ENCODE measurements around the gene MKNK1.

Gene MKNK1

GRCh38 chr1:46551597-46552095, 52.4 kb downstream of the MKNK1 start, which contains the start of gene KNCN:
Gene KNCN, minus strand, starts transcription at chr1:46551647. Its CDS starts 432 bp downstream, at chr1:46551215.
- Histone ChIP-seq H3K79me2 (ENCODE audit: insufficient read depth, low read depth) (no peaks in the 10 kb centered on the region), H3K4me2 (no peak within 1 kb of the TSS), H3K4me3 (IDR thresholded peaks at IDR 0.05; ENCODE audit: insufficient read depth, low read depth, low read length) (no peak within 1 kb of the TSS), H4K20me1 (ENCODE audit: insufficient read depth) (no peaks in the 10 kb centered on the region), H3K27me3 (ENCODE audit: insufficient read depth, low read depth) (peaks cover 6% of the 10 kb centered on the region; the same call in 1 of the 2 replicates), H2AFZ (ENCODE audit: low read depth) (no peak within 1 kb of the TSS), H3K9ac (no peak within 1 kb of the TSS), H3K27ac (no peak within 1 kb of the TSS), H3K36me3 (ENCODE audit: insufficient read depth) (no peaks in the 10 kb centered on the region), H3K4me1 (ENCODE audit: low read depth, poor library complexity, severe bottlenecking) (no peaks in the 10 kb centered on the region)
- no peak for TF ChIP-seq CTCF (conservative IDR thresholded peaks at IDR 0.05; ENCODE audit: low read depth, low read length)

- H3K27me3 ChIP-seq (ENCODE audit: insufficient read depth, low read depth) = peaks cover 6% of the 10 kb centered on the region; the same call in 1 of the 2 replicates
- no peak for TF ChIP-seq CTCF (conservative IDR thresholded peaks at IDR 0.05; ENCODE audit: low read depth, low read length)
- no peaks in the 10 kb centered on the region for H3K79me2 ChIP-seq (ENCODE audit: insufficient read depth, low read depth)
- H2AFZ ChIP-seq (ENCODE audit: low read depth) = no peak overlapping the region
- no peaks in the 10 kb centered on the region for H3K4me1 ChIP-seq (ENCODE audit: low read depth, poor library complexity, severe bottlenecking)
- H3K27ac ChIP-seq = no peak overlapping the region
- no peak overlapping the region for H3K9ac ChIP-seq
- no peak overlapping the region for H3K4me2 ChIP-seq
- H3K4me3 ChIP-seq (IDR thresholded peaks at IDR 0.05; ENCODE audit: insufficient read depth, low read depth, low read length) = no peak overlapping the region
- no peaks in the 10 kb centered on the region for H3K36me3 ChIP-seq (ENCODE audit: insufficient read depth)
- H4K20me1 ChIP-seq (ENCODE audit: insufficient read depth) = no peaks in the 10 kb centered on the region
Observed at GRCh38 chr1:46550751-46551231, 53.3 kb downstream of the MKNK1 start.

GRCh38 chr1:46549697-46550681, 54.1 kb downstream of the MKNK1 start:
- Histone ChIP-seq H3K4me3 (IDR thresholded peaks at IDR 0.05; ENCODE audit: insufficient read depth, low read depth, low read length) (no peak overlapping the region), H3K9ac (no peak overlapping the region)

More at GRCh38 chr1:46549697-46550681, 54.1 kb downstream of the MKNK1 start:
- H3K36me3 ChIP-seq (ENCODE audit: insufficient read depth) = no peaks in the 10 kb centered on the region
- H3K27me3 ChIP-seq (ENCODE audit: insufficient read depth, low read depth) = peaks cover 6% of the 10 kb centered on the region; the same call in 1 of the 2 replicates
- no peaks in the 10 kb centered on the region for H4K20me1 ChIP-seq (ENCODE audit: insufficient read depth)
- no peaks in the 10 kb centered on the region for H3K79me2 ChIP-seq (ENCODE audit: insufficient read depth, low read depth)
- no peak overlapping the region for H3K4me2 ChIP-seq
- H3K4me1 ChIP-seq (ENCODE audit: low read depth, poor library complexity, severe bottlenecking) = no peaks in the 10 kb centered on the region
- no peak overlapping the region for H2AFZ ChIP-seq (ENCODE audit: low read depth)
- TF ChIP-seq CTCF (conservative IDR thresholded peaks at IDR 0.05; ENCODE audit: low read depth, low read length) = no peak
- no peak overlapping the region for H3K27ac ChIP-seq

Measured in KMS-11 (cell line).